ENCODE results near the gene CEND1. TPM values are rescaled to one million over a fixed set of nuclear protein-coding genes. Genes with fewer than 3 reads are reported as not detected.

CEND1 gene
- 0.28 and 0.85 TPM in 2 replicates for total RNA-seq

DNA sequence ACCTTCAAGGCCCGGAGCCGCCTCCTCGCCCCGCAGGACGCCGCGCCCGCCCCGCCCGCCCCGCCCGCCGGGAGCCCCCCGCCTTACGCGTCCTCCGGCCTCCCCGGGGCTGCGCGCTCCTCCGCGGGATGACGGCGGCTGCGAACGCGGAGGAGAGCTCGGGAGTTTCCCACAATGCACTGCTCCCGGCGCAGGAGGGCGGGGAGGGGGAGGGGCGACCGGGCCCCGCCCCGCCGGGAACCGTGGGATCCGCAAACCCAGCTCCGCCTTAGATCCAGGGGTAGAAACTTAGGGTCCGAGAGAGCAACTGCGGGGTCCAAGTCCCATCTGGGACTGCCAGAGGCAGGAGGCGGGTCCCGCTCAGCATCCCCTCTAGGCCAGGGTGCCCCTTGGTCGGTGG lies at the start of gene CEND1:
TSS of gene CEND1 (minus strand) at position 148 of the 400 bp plus-strand sequence. CDS start 1,514 bp downstream, outside the sequence.

DNA sequence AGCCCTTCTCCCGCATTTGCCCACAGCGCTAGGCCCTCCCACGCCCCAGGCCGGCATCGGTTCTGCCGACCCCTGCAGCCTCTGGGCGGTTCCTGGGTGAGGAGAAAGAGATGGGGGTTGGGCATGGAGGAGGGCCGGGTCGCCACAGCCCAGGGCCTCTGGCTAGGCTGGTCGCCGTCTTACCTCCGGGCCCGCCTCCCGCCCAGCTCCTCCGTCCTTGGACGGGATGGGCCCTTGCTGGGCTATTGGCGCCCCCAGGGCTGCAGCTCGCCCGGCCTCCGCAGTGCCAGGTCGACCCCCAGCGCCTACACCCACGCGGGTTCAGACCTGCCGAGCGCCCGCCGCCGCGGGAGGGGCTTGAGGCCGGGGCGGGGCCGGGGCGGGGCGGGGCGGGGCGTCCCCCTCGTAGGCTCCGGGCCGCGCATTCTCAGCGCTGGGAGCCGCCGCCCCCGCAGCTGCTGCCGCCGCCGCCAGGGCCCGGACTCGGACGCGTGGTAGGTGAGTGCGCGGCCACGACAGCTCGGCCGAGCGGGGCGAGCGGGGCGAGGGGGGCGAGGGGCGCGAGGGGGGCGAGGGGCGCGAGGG lies 42.7 kb upstream of the CEND1 start, which contains the start of gene CD151:
TSS of gene CD151 (plus strand) at position 424 of the 585 bp plus-strand sequence. CDS start 3,118 bp downstream, outside the sequence.

DNA sequence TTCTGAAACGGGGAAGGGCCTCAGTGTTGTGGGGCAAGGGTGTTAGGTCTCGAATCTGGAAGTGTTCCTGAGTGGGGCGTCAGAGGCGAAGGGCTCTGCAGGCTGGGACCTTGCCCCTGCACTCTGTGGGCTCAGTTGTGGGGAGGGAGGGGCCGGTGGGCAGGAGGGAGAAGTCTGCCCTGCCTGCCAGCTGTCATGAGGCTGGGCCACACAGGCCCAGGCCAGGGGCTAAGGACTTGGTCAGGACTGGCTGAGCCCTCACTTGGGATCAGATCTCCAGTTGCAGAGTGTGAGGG lies 38.0 kb upstream of the CEND1 start, which contains the start of gene CRACR2B:
TSS of gene CRACR2B (plus strand) at position 23 of the 296 bp plus-strand sequence. CDS start 689 bp downstream, outside the sequence.

DNA sequence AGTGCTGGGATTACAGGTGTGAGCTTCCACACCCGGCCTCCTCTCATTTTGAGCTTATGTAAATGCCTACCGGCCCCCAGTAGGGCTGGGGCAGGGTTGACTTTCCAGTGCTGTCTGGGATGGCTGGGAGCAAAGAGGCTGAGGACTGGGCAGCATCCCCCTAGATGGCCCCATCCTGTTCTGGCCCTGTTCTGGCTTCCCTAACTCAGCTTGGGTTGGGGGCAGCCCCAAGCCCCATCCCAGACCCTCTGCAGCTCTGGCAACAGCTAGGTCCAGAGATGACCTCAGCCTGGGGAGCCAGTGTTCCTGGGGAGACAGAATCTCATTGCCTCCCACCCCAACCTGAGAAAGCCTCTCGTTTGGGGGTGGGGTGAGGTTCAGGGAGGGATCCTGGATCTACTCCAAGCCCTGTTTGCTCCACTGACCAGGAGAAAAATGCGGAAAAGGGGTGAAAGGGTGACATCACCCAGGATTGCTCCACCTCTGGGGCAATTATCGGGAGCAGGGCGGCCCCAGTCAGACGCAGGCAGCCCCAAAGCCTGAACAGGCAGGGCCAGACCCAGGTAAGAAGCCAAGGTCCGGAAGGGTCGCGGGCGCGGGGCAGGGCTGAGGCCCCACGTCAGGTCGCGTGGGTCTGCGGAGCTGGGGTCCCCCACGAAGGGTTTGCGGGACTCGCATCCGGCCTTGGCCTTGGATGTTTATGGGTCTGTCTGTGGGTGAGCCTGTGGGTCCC lies 28.7 kb upstream of the CEND1 start, which contains the start of gene PNPLA2:
TSS of gene PNPLA2 (plus strand) at position 519 of the 733 bp plus-strand sequence. CDS start 805 bp downstream, outside the sequence.

DNA sequence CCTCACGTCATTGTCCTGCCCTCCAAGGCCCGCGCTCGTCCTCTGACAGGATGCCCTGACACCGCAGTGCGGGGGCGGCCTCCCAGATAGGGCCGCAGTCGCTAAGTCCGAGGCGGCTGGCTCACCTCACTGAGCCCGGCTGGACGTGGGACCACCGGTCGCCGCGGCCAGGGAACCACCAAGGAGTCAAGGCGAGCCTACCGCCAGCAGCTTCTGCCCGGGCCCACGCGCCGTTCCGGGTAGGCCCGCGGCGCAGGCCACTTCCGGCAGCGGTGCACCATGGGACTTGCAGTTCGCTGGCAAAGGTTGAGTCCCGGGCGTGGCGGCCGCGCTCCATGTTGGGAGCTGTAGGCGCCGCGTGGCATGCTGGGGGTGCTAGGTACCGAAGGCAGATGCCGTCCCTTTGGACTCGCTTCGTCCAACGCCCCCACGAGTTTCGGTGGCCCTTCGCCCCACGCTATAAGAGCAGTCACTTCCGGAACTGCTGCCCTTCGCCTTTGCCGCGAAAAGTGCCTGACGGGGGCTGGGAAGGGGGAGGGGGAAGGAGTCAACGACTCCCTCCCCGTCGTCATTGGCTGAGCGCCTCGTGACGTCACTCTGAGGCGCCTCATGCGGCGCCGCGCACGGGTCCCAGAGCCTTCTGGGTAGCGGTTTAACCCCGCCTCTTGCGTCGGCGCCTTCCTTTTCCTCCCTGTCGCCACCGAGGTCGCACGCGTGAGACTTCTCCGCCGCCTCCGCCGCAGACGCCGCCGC lies 19.6 kb upstream of the CEND1 start, which contains the start of gene RPLP2:
TSS of gene RPLP2 (plus strand) at position 681 of the 753 bp plus-strand sequence. CDS start 268 bp downstream, outside the sequence.

DNA sequence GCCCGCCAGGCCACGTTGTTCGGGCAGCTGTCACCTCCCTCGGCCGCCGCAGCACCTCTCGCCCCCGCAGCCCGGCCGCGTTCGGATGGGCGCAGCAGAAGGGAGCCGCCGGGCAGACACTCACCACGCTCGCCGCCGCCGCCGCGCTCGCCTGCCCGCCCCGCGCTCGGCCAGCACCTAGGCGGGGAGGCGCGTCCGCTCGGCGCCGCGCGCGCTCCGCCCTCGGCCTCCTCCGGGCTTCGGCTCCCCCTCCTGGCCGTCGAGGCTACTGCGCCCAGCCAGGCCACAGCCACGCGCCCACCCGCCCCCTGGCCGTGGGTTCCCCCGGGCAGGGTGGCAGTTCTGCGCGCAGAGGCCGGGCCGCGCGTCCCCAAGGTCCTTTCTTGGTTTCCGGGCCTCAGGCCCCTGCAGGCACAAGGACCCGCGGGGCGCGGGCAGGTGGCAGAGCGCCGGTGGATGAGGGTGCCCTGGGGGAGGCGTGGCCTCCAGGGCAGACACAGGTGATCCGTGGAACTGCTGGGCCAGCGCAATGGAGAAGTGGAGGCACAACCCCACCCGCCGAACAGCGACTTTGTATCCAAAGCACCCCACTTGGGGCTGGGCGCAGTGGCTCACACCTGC lies 8.3 kb upstream of the CEND1 start, which contains the start of gene SLC25A22:
TSS of gene SLC25A22 (minus strand) at position 189 of the 621 bp plus-strand sequence. CDS start 3,275 bp downstream, outside the sequence.

DNA sequence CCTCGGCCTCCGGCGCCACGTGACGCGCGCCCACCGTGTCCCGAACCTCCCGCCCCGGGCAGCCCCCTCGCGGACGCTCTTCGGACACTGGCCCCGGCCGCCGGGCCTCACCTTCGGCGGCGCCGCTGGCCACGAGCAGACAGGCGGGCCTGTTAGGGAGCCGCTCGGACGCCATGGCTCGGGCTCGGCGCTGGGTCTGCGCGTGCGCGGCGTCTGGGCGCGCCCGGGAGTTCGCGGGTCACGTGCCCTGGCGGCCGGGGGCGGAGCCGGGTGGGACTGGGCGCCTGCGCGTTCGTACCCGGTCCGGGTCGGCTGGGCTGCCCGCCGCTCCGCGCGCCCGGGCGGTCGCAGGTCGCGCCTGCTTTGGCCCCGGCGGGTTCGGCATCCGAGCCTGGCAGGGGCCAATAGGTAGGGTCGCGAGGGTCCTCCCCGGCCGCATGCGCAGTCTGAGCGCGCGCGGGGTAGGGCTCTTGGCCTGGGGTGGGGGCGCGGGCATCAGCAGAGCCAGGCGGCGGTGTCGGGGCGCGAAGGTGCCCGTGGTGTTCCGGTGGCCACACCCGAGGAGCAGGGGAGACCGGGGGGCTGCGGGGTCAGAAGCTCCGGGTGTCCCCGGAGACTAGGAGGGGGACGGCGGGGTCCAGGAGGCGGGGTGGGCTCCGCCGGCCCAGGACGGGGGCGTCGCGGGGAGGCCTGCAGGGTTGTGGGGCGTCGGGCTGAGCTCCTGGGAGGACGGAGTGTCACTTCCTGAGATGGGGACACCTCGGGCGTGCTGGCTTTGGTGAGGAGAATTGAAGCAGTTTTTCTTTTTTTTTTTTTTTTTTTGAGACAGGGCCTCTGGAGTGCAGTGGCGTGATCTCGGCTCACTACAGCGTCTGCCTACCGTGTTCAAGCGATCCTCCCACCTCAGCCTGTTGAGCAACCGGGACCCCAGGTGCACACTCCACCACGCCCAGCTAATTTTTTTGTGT lies 12.3 kb downstream of the CEND1 start, which contains the start of gene GATD1:
TSS of gene GATD1 (minus strand) at position 200 of the 968 bp plus-strand sequence. CDS start at position 175, 25 bp downstream.

DNA sequence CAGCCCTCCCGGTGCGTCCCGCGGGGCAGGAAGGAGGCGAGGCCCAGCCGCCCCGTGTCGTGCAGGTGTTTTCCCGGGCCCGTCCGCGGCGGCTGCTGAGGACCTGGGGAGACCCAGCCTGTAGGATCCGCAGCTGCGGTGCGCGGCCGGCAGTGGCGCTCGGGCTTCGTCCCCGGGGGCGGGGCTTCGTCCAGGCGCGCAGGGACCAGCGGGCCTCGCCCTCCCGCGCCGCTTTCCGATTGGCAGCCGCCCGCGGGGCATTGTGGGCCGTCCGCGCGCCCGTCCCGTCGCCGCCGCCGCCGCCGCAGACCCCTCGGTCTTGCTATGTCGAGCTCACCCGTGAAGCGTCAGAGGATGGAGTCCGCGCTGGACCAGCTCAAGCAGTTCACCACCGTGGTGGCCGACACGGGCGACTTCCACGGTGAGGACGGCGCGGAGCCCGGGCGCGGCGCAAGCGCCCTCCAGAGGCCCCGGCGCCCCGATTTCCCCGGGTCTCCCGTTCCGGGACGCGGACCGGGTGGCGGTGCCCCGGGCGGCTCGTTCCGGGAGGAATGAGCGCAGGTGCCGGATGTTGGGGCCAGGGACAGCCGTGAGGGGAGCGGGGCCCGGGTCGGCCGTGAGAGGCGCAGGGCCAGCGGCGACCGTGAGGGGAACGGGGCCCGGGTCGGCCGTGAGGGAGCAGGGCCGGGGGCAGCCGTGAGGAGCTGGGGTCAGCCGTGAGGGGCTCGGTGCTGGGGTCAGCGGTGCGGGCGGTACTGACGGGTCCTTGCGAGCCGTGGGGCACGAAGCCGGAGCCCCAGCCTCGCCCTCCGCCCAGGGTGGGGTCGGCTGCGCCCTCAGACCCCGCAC lies 42.5 kb downstream of the CEND1 start, which contains the start of gene TALDO1:
TSS of gene TALDO1 (plus strand) at position 307 of the 849 bp plus-strand sequence. CDS start at position 325, 18 bp downstream.

Other genes with a start within 250 kb of the CEND1 start
- gene LMNTD2, start 229.4 kb downstream of the CEND1 start, total RNA-seq: 0.28 TPM in 2 replicates
- gene RASSF7, start 229.1 kb downstream of the CEND1 start, total RNA-seq: 2.5 and 2.7 TPM in 2 replicates
- 17.6 and 24.8 TPM in 2 replicates for gene PHRF1, start 213.6 kb downstream of the CEND1 start, total RNA-seq
- 5.7 and 6.0 TPM in 2 replicates for gene IRF7, start 174.1 kb downstream of the CEND1 start, total RNA-seq
- gene CDHR5, start 165.1 kb downstream of the CEND1 start, total RNA-seq: not detected in 2 replicates
- not detected in 2 replicates for gene SCT, start 162.9 kb downstream of the CEND1 start, total RNA-seq
- 0.18 TPM in 1 of 2 replicates, not detected in the other for gene DRD4, start 152.8 kb downstream of the CEND1 start, total RNA-seq
- 21.2 and 31.3 TPM in 2 replicates for gene DEAF1, start 94.9 kb downstream of the CEND1 start, total RNA-seq
- gene TMEM80, start 94.3 kb downstream of the CEND1 start, total RNA-seq: 11.9 and 12.1 TPM in 2 replicates
- gene EPS8L2, start 83.9 kb downstream of the CEND1 start, total RNA-seq: 33.9 and 35.4 TPM in 2 replicates
- 228 and 306 TPM in 2 replicates for gene TALDO1, start 42.6 kb downstream of the CEND1 start, total RNA-seq
- gene GATD1, start 12.6 kb downstream of the CEND1 start, total RNA-seq: 16.4 and 17.9 TPM in 2 replicates
- gene SLC25A22, start 8.2 kb upstream of the CEND1 start, total RNA-seq: 6.5 and 12.3 TPM in 2 replicates
- gene PIDD1, start 15.1 kb upstream of the CEND1 start, total RNA-seq: 4.4 and 9.2 TPM in 2 replicates
- gene RPLP2, start 19.9 kb upstream of the CEND1 start, total RNA-seq: 394 and 414 TPM in 2 replicates
- 17.2 and 21.4 TPM in 2 replicates for gene PNPLA2, start 28.8 kb upstream of the CEND1 start, total RNA-seq
- 0.14 and 0.65 TPM in 2 replicates for gene CRACR2B, start 37.8 kb upstream of the CEND1 start, total RNA-seq
- gene CD151, start 42.9 kb upstream of the CEND1 start, total RNA-seq: 455 and 613 TPM in 2 replicates
- gene POLR2L, start 52.4 kb upstream of the CEND1 start, total RNA-seq: 239 and 265 TPM in 2 replicates
- gene TSPAN4, start 52.8 kb upstream of the CEND1 start, total RNA-seq: 134 and 155 TPM in 2 replicates
- gene CHID1, start 120.7 kb upstream of the CEND1 start, total RNA-seq: 40.4 and 56.2 TPM in 2 replicates
- 16.9 and 20.8 TPM in 2 replicates for gene AP2A2, start 135.8 kb upstream of the CEND1 start, total RNA-seq
- gene MUC6, start 246.6 kb upstream of the CEND1 start, total RNA-seq: not detected in 2 replicates

Measured in smooth muscle cell of bladder (primary cell).